Stimulated activated CD4-positive, alpha-beta T cell treated with anti-CD3 and anti-CD28 coated beads, Interleukin-2, amount 100 ng/mL, for 4 hours (primary cell): ENCODE data around the gene DBI.
"Not testable (repeated sequence)": the region's sequence is repeated elsewhere in the genome, so short reads cannot be mapped to it uniquely, and the experiment has no call there.

ENCODE experiments used
- DNase-seq: peaks from one replicate; pipeline ENCODE4 v3.0.0-alpha.2; 2020; ENCODE audit warnings: low read depth

DBI gene

GRCh38 chr2:119365436-119365835 lies 1.3 kb upstream of the DBI start:
- DNase-seq: no peak

DNA sequence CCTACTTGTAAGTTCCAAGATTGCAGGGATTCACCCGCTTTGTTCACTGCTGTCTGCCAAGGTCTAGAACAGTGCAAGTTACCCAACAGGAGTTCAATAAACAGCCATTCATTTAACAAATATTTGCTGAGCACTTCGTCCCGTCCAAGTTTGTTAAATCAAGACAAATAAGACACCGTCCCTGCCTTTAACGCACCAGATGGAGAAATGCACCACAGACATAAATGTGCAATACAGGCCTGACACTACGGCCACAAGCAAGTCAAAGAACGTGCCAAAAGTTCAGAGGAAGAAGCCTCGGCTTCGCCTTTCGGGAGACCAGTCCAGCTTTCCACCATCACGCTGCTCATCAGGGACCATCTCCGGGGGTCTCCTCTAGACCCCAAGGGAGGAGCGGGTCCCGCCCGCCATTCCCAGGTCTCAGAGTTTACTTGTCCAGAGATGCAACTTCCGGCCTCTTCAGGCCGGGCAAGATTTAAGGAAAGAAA lies 572 bp upstream of the DBI start:
- DNase-seq: no peak

DNA sequence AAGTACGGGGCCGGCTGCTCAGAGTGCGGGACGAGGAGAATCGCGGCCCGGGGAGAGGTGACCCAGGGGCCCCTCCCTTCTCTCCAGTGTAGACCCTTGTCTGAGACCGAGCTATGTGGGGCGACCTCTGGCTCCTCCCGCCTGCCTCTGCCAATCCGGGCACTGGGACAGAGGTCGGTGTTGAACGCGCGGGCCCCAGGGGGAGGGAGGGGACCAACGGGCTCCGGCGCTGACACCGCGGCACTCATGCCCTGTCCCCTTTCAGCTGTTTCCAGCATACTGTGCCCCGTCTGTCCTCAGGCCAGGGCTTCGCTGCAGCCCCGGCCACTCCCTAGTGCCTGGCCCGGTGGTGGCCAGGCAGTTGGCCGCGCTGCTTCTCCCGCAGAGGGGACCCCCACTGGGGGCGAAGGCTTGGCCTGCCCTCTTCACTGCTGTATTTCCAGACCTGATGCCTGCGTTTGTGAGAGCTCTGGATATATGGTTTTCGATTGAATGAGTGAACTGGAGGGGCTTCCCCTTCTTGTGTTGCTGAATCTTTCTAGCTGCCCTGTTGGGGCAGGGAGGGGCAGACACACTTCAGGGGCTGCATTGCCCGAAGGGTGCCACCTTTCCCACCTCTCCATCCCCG lies 809 bp downstream of the DBI start:
- DNase-seq: no peak

- no peak for DNase-seq
Observed at GRCh38 chr2:119369845-119370244, 3.1 kb downstream of the DBI start.

DNA sequence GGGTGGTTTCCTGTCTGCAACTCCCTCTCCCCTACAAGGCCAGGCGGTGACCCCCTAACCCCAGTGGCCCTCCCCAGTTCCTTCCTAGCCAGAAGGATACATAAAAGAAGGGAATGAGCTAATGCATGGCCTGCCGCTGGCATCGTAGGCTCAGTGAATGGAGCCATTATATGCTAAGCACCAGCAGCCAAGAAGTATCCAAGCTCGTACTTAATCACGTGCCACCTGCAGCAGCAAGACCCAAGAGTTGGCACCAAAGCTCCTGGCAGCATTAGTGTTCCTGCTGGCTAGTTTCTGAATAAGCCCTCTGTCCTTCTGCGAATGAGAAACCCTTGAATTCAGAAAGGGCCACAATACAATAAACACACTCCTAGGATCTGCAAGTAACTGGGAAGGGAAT lies 4.3 kb downstream of the DBI start:
- DNase-seq: no peak

DNA sequence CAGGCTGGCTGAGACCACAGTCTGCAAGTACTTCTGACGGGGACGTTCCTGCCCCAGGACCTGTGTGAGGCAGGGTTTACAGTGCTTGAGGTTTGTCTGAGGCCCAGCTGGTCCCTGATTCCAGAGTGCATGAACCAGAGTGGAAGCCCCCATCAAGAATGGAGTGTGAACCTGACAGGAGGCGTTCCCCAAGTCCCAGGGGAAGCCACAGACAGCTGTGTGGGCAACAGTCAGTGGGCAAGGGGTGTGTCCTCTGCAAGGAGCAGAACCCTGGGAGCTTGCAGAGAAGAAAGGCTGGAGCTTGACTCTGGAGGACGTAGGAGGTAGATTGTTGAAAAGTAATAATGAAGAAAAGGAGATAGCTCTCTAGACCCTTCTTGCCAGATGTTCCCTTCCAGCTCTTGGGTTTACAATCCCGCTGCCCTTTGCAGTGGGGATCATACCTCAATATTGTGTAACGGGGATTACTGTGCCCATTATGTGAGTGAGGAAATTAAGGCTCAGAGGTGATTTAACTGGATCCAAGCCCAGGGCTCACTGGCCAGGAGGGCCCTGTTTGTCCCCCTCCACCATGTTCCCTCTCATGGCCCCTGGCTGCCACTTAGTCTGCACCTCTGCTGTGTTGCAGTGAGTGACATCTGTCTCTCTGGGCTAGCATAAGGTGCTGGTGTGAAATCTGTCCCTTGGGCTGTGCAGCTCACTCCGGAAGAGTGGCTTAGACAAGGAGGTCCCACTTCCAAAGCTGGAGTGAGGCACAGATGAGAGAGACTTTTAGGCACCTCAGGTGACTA lies 6.2 kb downstream of the DBI start:
- no peak for DNase-seq

- not testable (repeated sequence) for DNase-seq
Observed at GRCh38 chr2:119373907-119374745, 7.3 kb downstream of the DBI start.

- not testable (repeated sequence) for DNase-seq
Observed at GRCh38 chr2:119376406-119376805, 9.6 kb downstream of the DBI start.

- DNase-seq: no peak
Observed at GRCh38 chr2:119376810-119377209, 10.0 kb downstream of the DBI start.

DNA sequence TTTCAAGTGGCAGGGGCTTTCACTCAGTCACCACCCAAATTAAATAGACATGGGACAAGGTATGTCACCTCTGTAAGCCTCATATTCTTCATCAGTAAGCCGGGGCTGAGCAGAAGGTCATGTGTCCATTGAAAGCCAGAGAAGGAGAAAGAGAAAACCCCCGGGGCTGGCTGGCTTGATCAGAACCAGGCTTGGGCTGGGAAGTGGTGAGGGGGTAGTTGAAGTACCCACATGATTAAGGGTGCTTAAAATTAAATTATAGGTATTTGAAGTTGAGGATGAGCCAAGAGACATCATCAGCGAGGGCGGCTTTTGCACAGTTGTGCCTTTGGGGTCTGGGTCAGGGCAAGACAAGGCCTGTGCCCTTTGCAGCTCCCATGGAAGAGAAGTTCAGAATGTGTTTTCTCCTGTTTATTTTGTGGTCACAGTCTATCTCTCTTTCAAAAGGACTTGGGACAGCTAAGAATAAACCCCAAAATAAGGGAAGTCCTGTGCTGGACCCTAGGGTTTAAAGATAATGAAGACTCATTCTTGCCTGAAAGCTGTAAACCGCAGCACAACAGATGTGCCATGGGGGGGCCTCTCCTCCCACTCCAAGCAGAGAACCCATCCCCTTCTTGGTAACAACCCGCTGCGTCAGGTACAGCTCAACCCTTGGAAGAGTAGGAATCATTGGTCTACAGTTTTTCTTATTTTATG lies 10.7 kb downstream of the DBI start:
- no peak for DNase-seq

- no peak for DNase-seq
Observed at GRCh38 chr2:119377993-119378345, 11.2 kb downstream of the DBI start.

DNA sequence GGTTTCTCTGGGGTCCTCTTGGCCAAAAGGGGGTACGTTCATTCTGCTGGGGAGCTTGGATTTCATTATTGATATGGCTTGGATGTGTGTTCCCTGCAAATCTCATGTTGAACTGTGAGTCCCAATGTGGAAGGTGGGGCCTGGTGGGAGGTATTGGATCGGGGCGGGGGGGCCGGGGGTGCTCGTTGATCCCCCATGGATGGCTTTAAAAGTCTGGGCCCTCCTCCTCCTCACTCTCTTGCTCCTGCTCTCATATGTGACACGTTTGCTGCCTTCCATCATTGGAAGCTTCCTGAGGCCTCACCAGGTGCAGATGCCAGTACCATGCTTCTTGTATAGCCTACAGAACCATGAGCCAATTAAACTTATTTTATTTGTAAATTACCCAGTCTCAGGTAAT lies 11.8 kb downstream of the DBI start:
- no peak for DNase-seq

DNA sequence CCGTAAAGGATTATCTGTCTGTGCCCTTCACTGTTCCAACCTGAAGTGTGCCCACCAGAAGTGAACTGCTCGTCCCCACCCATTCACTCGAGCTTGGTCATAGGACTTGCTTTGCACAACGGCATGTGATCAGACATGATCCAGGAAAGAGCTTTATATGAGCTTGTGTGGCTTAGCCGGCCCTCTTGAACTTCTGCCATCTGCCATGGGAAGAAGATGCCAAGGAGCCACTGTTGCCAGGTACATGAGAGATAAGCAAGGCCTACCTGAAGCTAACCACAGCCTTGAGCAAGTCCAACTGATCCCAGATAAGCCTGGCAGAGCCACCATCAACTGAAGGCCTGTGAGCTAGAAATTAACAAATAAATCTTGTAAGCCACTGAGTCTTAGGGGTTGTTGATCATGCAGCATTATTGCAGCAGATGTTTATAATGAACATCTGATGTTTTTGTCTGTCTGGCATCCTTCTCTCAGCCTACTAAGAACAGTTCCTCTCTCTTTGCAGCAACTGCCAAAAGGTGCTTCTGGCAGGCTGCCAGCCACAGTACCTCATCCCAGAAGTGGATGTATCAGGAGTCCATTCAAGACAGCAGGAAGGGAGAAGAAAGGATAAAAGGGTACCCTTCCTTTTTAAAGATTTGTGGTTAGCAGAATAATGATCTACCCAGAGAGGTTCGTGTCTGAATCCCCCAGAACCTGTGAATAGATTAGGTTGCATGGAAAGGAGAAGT lies 16.8 kb downstream of the DBI start:
- no peak for DNase-seq

GRCh38 chr2:119384971-119385370 lies 18.2 kb downstream of the DBI start:
- no peak for DNase-seq

DNA sequence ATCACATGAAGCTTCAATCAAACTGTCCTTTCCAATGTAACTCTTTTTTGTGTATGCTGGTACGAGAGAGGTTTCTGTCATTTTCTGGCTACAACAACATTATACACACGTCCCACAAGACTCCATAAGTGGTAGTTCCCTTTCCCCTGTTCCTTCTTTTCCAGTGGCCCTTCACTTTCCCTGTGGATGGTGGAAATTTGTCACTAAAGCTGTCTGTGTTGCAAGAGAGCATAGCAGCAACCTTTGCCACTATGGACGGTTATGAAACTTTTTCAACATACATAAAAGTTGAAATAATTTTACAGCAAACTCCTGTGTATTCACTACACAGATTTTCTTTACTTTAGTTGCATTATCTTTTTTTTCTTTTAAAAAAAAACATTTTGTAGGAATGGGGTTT lies 18.7 kb downstream of the DBI start:
- no peak for DNase-seq

- DNase-seq: peak; percentile 27
Observed at GRCh38 chr2:119387381-119388129, 20.8 kb downstream of the DBI start.

DNA sequence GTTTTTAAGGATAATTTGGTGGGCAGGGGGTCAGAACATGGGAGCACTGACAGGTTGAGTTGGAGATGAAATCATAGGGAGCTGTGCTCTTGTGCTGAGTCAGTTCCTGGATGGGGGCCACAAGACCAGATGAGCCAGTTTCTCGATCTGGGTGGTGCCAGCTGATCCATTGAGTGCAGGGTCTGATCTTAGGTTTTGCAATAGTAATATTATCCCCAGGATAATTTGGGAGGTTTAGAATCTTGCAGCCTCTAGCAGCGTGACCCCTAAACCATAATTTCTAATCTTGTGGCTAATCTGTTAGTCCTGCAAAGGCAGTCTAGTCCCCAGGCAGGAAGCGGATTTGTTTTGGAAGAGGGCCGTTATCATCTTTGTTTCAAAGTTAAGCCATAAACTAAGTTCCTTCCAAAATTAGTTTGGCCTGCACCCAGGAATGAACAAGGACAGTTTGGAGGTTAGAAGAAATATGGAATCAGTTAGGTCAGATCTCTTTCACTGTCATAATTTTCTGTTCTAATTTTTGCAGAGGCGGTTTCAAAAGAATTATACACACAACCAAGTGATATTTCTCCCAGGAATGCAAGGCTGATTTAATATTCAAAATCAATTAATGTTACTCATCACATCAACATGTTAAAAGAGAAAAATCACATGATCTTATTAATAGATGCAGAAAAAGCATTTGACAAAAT lies 23.0 kb downstream of the DBI start:
- DNase-seq: no peak

DNA sequence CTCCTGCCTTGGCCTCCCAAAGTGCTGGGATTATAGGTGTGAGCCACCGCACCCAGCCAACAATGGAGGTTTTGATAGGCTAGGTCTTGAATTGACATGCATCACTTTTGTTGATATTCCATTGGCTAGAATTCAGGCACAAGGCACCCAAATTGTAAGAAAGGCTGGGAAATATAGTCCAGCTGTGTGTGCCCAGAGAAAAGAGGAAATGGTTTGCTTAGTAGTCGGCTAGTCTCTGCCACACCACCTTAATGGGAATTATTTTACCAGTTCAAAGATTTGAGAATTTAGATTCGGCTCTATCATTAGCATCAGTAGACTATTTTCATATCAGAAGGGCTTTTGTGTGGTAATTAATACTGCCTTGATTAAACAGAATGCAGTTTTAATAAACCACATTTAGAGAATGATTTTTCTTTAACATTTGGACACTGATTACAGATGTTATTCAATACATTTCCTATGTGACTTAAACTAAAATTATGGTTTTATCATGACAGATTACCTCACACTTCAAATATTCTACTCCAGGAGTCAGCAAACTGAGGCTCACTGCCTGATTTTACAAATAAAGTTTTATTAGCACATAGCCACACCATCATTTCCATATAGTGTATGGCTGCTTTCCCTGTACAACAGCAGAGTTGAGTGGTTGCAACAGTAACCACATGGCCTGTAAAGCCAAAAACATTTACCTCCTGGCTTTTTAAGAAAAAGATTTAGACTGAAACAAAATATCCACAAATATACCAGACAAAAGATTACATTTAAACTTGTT lies 27.4 kb downstream of the DBI start:
- DNase-seq: no peak

DNA sequence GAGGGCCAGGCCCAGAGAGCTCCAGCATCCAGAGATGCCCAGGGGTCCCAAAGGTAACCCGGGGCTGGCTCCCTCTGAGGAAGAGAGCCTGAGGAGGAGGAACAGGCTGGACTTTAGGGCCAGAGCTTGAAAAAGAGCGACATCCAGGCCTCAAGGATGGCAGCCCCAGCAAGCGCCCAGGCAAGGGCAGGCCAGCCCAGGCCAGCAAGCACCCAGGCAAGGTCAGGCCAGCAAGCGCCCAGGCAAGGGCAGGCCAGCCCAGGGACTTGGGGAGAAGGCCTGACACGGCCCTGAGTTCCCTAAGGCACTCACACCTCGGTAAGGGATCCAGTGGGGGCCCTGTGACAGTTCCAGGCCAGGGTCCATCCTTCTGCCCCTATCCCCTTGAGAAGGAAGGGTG lies 30.4 kb downstream of the DBI start:
- no peak for DNase-seq
